CD8-positive, alpha-beta memory T cell (primary cell): Measurements from ENCODE around the gene DNAJC11. TPM values are rescaled to one million over a fixed set of nuclear protein-coding genes. Genes with fewer than 3 reads are reported as not detected.
"Not testable (repeated sequence)": the region's sequence is repeated elsewhere in the genome, so short reads cannot be mapped to it uniquely, and the experiment has no call there.

ENCODE experiments used
- CTCF ChIA-PET: fragments of 350-600 bp; sonication (Branson Sonifier 250); formaldehyde crosslinking; loops from one replicate; lab custom pipeline; 2021; ENCODE audit warnings: antibody characterized with exemption; lab: Charles Lee
- POLR2A ChIA-PET: fragments of 350-600 bp; sonication (Branson Sonifier 250); formaldehyde crosslinking; loops from one replicate; lab custom pipeline; 2021; ENCODE audit warnings: antibody characterized with exemption; lab: Charles Lee
- DNase-seq, 5 donors: peaks; one replicate each; pipeline versions ENCODE4 v3.0.0 to v3.0.0-alpha.2; 2020 to 2022; ENCODE audit warnings: mixed read lengths in 1 of 5
- H3K27ac ChIP-seq: one replicate; pipeline ENCODE4 v1.7.0; 2013; ENCODE audit warnings: low read depth, mild to moderate bottlenecking, low read length, moderate library complexity
- H3K27me3 ChIP-seq: 2 replicates; pipeline ENCODE4 v1.7.0; 2013; ENCODE audit warnings: low read length, mild to moderate bottlenecking; ENCODE audit not compliant: insufficient read depth, poor library complexity, severe bottlenecking
- H3K36me3 ChIP-seq: 2 replicates; pipeline ENCODE4 v1.7.0; 2013; ENCODE audit warnings: mild to moderate bottlenecking, low read length, moderate library complexity; ENCODE audit not compliant: insufficient read depth
- H3K4me1 ChIP-seq: 2 replicates; pipeline ENCODE4 v1.7.0; 2013; ENCODE audit warnings: mild to moderate bottlenecking, low read length, moderate library complexity; ENCODE audit not compliant: insufficient read depth
- H3K4me3 ChIP-seq: 2 replicates; pipeline ENCODE4 v1.7.0; 2013; ENCODE audit warnings: mild to moderate bottlenecking, low read length
- H3K9me3 ChIP-seq: 2 replicates; pipeline ENCODE4 v1.7.0; 2013; ENCODE audit warnings: mild to moderate bottlenecking, low read length
- H3K27ac Mint-ChIP-seq, 8 donors: one replicate each; pipeline ENCODE4 v1.8.0; 2020 to 2021; ENCODE audit warnings: mixed read lengths in 8 of 8, mild to moderate bottlenecking in 6 of 8, inconsistent platforms in 3 of 8, moderate library complexity in 3 of 8
- H3K27me3 Mint-ChIP-seq, 2 donors: one replicate each; pipeline ENCODE4 v1.8.0; 2020 to 2021; ENCODE audit warnings: mixed read lengths in 2 of 2, mild to moderate bottlenecking in 1 of 2, moderate library complexity in 1 of 2
- H3K36me3 Mint-ChIP-seq, 3 donors: one replicate each; pipeline ENCODE4 v1.8.0; 2020 to 2021; ENCODE audit warnings: mixed read lengths in 3 of 3, inconsistent platforms in 1 of 3, mild to moderate bottlenecking in 1 of 3
- H3K4me1 Mint-ChIP-seq, 3 donors: one replicate each; pipeline ENCODE4 v1.8.0; 2020 to 2021; ENCODE audit warnings: mixed read lengths in 3 of 3, inconsistent platforms in 1 of 3, mild to moderate bottlenecking in 1 of 3
- H3K4me3 Mint-ChIP-seq, 7 donors: one replicate each; pipeline ENCODE4 v1.8.0; 2020 to 2021; ENCODE audit warnings: mixed read lengths in 7 of 7, mild to moderate bottlenecking in 6 of 7, moderate library complexity in 4 of 7, inconsistent platforms in 2 of 7
- H3K9me3 Mint-ChIP-seq, 5 donors: one replicate each; pipeline ENCODE4 v1.8.0; 2020 to 2022; ENCODE audit warnings: mixed read lengths in 5 of 5, mild to moderate bottlenecking in 3 of 5, moderate library complexity in 2 of 5, inconsistent platforms in 1 of 5
- polyA plus RNA-seq: library from polyadenylated mRNA; unstranded; fragments of 300-500 nt; fragmentation: Illumina TruSeq; gene quantifications from one replicate; pipeline ENCODE4 v1.2.3, GENCODE V29; 2021
- total RNA-seq, 2 experiments: library from RNA; stranded (reverse); gene quantifications; one replicate each; pipeline ENCODE4 v1.2.3, GENCODE V29; 2021

The DNAJC11 gene
- total and polyA plus RNA-seq, 3 experiments from 2014 or later, result 22.7 to 80.4 (median 79.2) TPM

GRCh38 chr1:6723621-6724428, 22.2 kb upstream of the DNAJC11 start:
- H3K27ac ChIP-seq, result no peak overlapping the region
- no peaks in the 10 kb centered on the region for H3K9me3 ChIP-seq
- ChIA-PET POLR2A (no interaction called here), CTCF (interaction anchor here (0.6 to 1.4 kb wide), 2 partner anchors 166 to 923 kb away, joined by 3 read pairs; no protein-coding TSS in a partner anchor)
- Mint-ChIP-seq H3K27me3 (peaks cover 5 to 21% of the 10 kb centered on the region in 2 donors), H3K4me3 (no peak overlapping the region), H3K36me3 (no peaks in the 10 kb centered on the region), H3K9me3 (no peaks in the 10 kb centered on the region), H3K27ac (no peak overlapping the region), H3K4me1 (no peaks in the 10 kb centered on the region)
- H3K4me1 ChIP-seq, result no peaks in the 10 kb centered on the region
- H3K27me3 ChIP-seq, result peaks cover 2% of the 10 kb centered on the region
- no peaks in the 10 kb centered on the region for H3K36me3 ChIP-seq
- DNase-seq, result no peak
- H3K4me3 ChIP-seq, result no peak overlapping the region

GRCh38 chr1:6711174-6711573, 9.6 kb upstream of the DNAJC11 start:
- no peak overlapping the region for H3K27ac ChIP-seq
- no peaks in the 10 kb centered on the region for H3K9me3 ChIP-seq
- no peaks in the 10 kb centered on the region for H3K4me1 ChIP-seq
- Mint-ChIP-seq H3K4me1 (no peaks in the 10 kb centered on the region), H3K9me3 (peaks cover 5 to 16% (median 13%) of the 10 kb centered on the region in 5 donors), H3K27ac (no peak overlapping the region), H3K36me3 (peaks cover 0 to 6% (median 0%) of the 10 kb centered on the region in 3 donors), H3K4me3 (no peak overlapping the region), H3K27me3 (peaks cover 17 to 20% of the 10 kb centered on the region in 2 donors)
- ChIA-PET CTCF (no interaction called here), POLR2A (no interaction called here)
- no peaks in the 10 kb centered on the region for H3K36me3 ChIP-seq
- no peaks in the 10 kb centered on the region for H3K27me3 ChIP-seq
- no peak for DNase-seq
- no peak overlapping the region for H3K4me3 ChIP-seq

- H3K4me1 ChIP-seq, result peaks cover 20% of the 10 kb centered on the region
- Mint-ChIP-seq H3K27me3 (peaks cover 9 to 13% of the 10 kb centered on the region in 2 donors), H3K4me1 (peaks cover 18 to 25% (median 20%) of the 10 kb centered on the region in 3 donors), H3K4me3 (peak overlapping the region in 1 of 7 donors; percentile 58), H3K27ac (peak overlapping the region in 1 of 8 donors; percentile 30), H3K36me3 (peaks cover 0 to 3% (median 0%) of the 10 kb centered on the region in 3 donors), H3K9me3 (no peaks in the 10 kb centered on the region)
- no peak overlapping the region for H3K4me3 ChIP-seq
- ChIA-PET POLR2A (interaction anchor here (1.0 kb wide), 1 partner anchor 80 kb away, joined by 4 read pairs; no protein-coding TSS in a partner anchor), CTCF (no interaction called here)
- no peaks in the 10 kb centered on the region for H3K36me3 ChIP-seq
- H3K27me3 ChIP-seq, result no peaks in the 10 kb centered on the region
- no peak overlapping the region for H3K27ac ChIP-seq
- DNase-seq, result no peak
- H3K9me3 ChIP-seq, result no peaks in the 10 kb centered on the region
Measured at GRCh38 chr1:6704746-6705145, 3.1 kb upstream of the DNAJC11 start.

GRCh38 chr1:6703016-6703415, 1.4 kb upstream of the DNAJC11 start:
- no peaks in the 10 kb centered on the region for H3K9me3 Mint-ChIP-seq
- H3K27me3 Mint-ChIP-seq, result peaks cover 6 to 7% of the 10 kb centered on the region in 2 donors
- peaks cover 0 to 6% (median 0%) of the 10 kb centered on the region in 3 donors for H3K36me3 Mint-ChIP-seq
- H3K27ac Mint-ChIP-seq, result peak overlapping the region in 3 of 8 donors; percentile 35 to 88 (median 74)
- H3K9me3 ChIP-seq, result no peaks in the 10 kb centered on the region
- H3K27ac ChIP-seq, result no peak overlapping the region
- POLR2A ChIA-PET, result no interaction called here
- no peak for DNase-seq
- CTCF ChIA-PET, result no interaction called here
- H3K4me1 ChIP-seq, result peaks cover 21% of the 10 kb centered on the region
- no peaks in the 10 kb centered on the region for H3K36me3 ChIP-seq
- no peak overlapping the region for H3K4me3 ChIP-seq
- no peaks in the 10 kb centered on the region for H3K27me3 ChIP-seq
- H3K4me1 Mint-ChIP-seq, result peaks cover 24 to 35% (median 30%) of the 10 kb centered on the region in 3 donors
- H3K4me3 Mint-ChIP-seq, result peak overlapping the region in 3 of 7 donors; percentile 69 to 91 (median 71)

GRCh38 chr1:6700853-6701436, 671 bp downstream of the DNAJC11 start:
- ChIA-PET POLR2A (interaction anchor here (0.6 to 1.0 kb wide), 2 partner anchors 9 to 84 kb away, joined by 3 to 8 read pairs; partner anchors contain the start of gene CAMTA1), CTCF (interaction anchor here (0.6 to 1.5 kb wide), 9 partner anchors 14 to 454 kb away, joined by 3 to 4 read pairs (median 3); partner anchors contain the start of gene NOL9)
- peak in 1 of 5 donors; percentile 2 for DNase-seq
- Mint-ChIP-seq H3K9me3 (no peaks in the 10 kb centered on the region), H3K4me1 (peaks cover 28 to 41% (median 37%) of the 10 kb centered on the region in 3 donors), H3K36me3 (peaks cover 0 to 11% (median 0%) of the 10 kb centered on the region in 3 donors), H3K27me3 (no peaks in the 10 kb centered on the region), H3K27ac (peak overlapping the region in 7 of 8 donors; percentile 41 to 95 (median 79)), H3K4me3 (peak overlapping the region; percentile 76 to 91 (median 84))
- Histone ChIP-seq H3K36me3 (no peaks in the 10 kb centered on the region), H3K4me1 (peaks cover 21% of the 10 kb centered on the region), H3K27ac (peak overlapping the region; percentile 89), H3K4me3 (peak overlapping the region; percentile 87), H3K27me3 (no peaks in the 10 kb centered on the region), H3K9me3 (no peaks in the 10 kb centered on the region)

GRCh38 chr1:6699915-6700314, 1.7 kb downstream of the DNAJC11 start:
- POLR2A ChIA-PET, DNase-seq, H3K4me3 ChIP-seq, H3K27ac ChIP-seq, H3K36me3 ChIP-seq, CTCF ChIA-PET, H3K9me3 ChIP-seq, H3K9me3 Mint-ChIP-seq, H3K27me3 Mint-ChIP-seq, H3K27me3 ChIP-seq: not testable (repeated sequence)
- H3K4me1 Mint-ChIP-seq, result peaks cover 28 to 41% (median 37%) of the 10 kb centered on the region in 3 donors
- peak overlapping the region; percentile 76 to 91 (median 84) for H3K4me3 Mint-ChIP-seq
- peaks cover 0 to 13% (median 0%) of the 10 kb centered on the region in 3 donors for H3K36me3 Mint-ChIP-seq
- H3K27ac Mint-ChIP-seq, result peak overlapping the region in 4 of 8 donors; percentile 28 to 79 (median 58)
- H3K4me1 ChIP-seq, result peaks cover 21% of the 10 kb centered on the region

GRCh38 chr1:6695868-6696267, 5.7 kb downstream of the DNAJC11 start:
- peaks cover 21 to 41% (median 27%) of the 10 kb centered on the region in 3 donors for H3K4me1 Mint-ChIP-seq
- no peak overlapping the region for H3K4me3 Mint-ChIP-seq
- H3K9me3 Mint-ChIP-seq, result no peaks in the 10 kb centered on the region
- no peak overlapping the region for H3K27ac ChIP-seq
- H3K27me3 ChIP-seq, result no peaks in the 10 kb centered on the region
- H3K36me3 Mint-ChIP-seq, result peaks cover 0 to 25% (median 3%) of the 10 kb centered on the region in 3 donors
- H3K9me3 ChIP-seq, result no peaks in the 10 kb centered on the region
- ChIA-PET CTCF (no interaction called here), POLR2A (no interaction called here)
- H3K4me3 ChIP-seq, result no peak overlapping the region
- no peak overlapping the region for H3K27ac Mint-ChIP-seq
- H3K36me3 ChIP-seq, result no peaks in the 10 kb centered on the region
- H3K4me1 ChIP-seq, result peaks cover 12% of the 10 kb centered on the region
- H3K27me3 Mint-ChIP-seq, result no peaks in the 10 kb centered on the region
- no peak for DNase-seq
